Activated CD4-positive, alpha-beta T cell treated with anti-CD3 and anti-CD28 coated beads, Interleukin-2, amount 10 ng/mL, durations not matched to agents 7 days and 5 days (primary cell): ENCODE results near the gene ZNF235. TPM values are rescaled to one million over a fixed set of nuclear protein-coding genes. Genes with fewer than 3 reads are reported as not detected.
A peak's percentile ranks its signal among the peaks of the same experiment; 100 is the strongest.
"Not testable (repeated sequence)": the region's sequence is repeated elsewhere in the genome, so short reads cannot be mapped to it uniquely, and the experiment has no call there.

Experiments
- CTCF ChIA-PET: fragments of 350-600 bp; sonication (Branson Sonifier 250); formaldehyde crosslinking; loops from one replicate; lab custom pipeline; 2021; ENCODE audit warnings: antibody characterized with exemption; lab: Charles Lee
- POLR2A ChIA-PET: fragments of 350-600 bp; sonication (Branson Sonifier 250); formaldehyde crosslinking; loops from one replicate; lab custom pipeline; 2021; ENCODE audit warnings: antibody characterized with exemption; lab: Charles Lee
- DNase-seq: peaks from one replicate; pipeline ENCODE4 v3.0.0-alpha.2; 2020
- H3K27ac Mint-ChIP-seq: one replicate; pipeline ENCODE4 v1.8.0; 2021; ENCODE audit warnings: mild to moderate bottlenecking, moderate library complexity, mixed read lengths
- H3K27me3 Mint-ChIP-seq: one replicate; pipeline ENCODE4 v1.8.0; 2021; ENCODE audit warnings: mixed read lengths
- H3K36me3 Mint-ChIP-seq: one replicate; pipeline ENCODE4 v1.8.0; 2021; ENCODE audit warnings: low read depth, mixed read lengths
- H3K4me1 Mint-ChIP-seq: one replicate; pipeline ENCODE4 v1.8.0; 2021; ENCODE audit warnings: mixed read lengths
- H3K4me3 Mint-ChIP-seq: one replicate; pipeline ENCODE4 v1.8.0; 2021; ENCODE audit warnings: mild to moderate bottlenecking, moderate library complexity, mixed read lengths
- H3K9me3 Mint-ChIP-seq: one replicate; pipeline ENCODE4 v1.8.0; 2021; ENCODE audit warnings: mixed read lengths
- total RNA-seq, 2 experiments: library from RNA; stranded (reverse); gene quantifications; one replicate each; pipeline ENCODE4 v1.2.3, GENCODE V29; 2021

ZNF235 gene
- total RNA-seq, 2 experiments from 2014 or later = 4.9 to 5.5 TPM

DNA sequence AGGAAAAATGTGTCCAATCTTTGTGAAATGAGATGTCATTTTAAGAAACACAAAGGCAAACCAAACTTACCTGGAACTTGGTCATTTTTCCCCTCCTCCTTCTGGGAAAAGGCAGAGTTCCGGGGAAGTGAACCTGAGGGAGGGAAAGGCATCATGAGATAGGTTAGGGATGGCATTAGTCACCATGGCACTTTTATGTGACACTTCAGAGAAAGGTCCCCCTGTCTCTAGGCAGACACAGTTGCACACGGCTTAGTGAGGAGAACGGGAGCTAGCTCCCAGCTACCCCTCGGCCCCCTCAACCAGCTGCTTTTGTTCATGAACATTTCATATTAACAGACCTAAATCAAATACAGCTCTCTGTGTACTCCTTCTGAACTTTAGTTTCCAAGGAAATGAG is 1.5 kb downstream of the ZNF235 start:
- Mint-ChIP-seq H3K4me3 (peak overlapping the region; percentile 91), H3K9me3 (peaks cover 23% of the 10 kb centered on the region), H3K36me3 (peaks cover 33% of the 10 kb centered on the region), H3K27me3 (no peaks in the 10 kb centered on the region), H3K27ac (no peak overlapping the region), H3K4me1 (peaks cover 24% of the 10 kb centered on the region)
- ChIA-PET POLR2A (no interaction called here), CTCF (no interaction called here)
- DNase-seq = no peak

DNA sequence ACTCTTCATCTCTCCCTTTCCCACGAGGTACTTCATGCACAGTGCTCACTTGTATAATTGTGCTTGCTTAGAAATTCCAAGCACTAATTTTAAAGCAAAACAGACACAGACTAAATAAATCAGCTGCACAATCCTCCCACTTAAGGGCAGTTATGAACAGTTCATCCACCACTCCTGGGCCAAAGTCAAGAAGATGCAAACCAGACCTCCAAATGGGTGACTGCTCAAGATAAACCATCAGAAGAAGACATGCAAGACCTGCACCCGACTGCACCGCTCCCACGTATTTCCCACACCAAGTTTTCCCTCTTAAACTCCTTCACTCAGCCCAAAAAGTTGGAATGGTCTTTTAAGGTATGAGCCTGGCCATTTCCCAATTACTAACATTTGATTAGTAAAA is 19.9 kb downstream of the ZNF235 start:
- CTCF ChIA-PET = no interaction called here
- POLR2A ChIA-PET = no interaction called here
- H3K9me3 Mint-ChIP-seq = peaks cover 58% of the 10 kb centered on the region
- no peak overlapping the region for H3K27ac Mint-ChIP-seq
- no peaks in the 10 kb centered on the region for H3K27me3 Mint-ChIP-seq
- H3K36me3 Mint-ChIP-seq = peaks cover 35% of the 10 kb centered on the region
- H3K4me3 Mint-ChIP-seq = no peak overlapping the region
- H3K4me1 Mint-ChIP-seq = no peaks in the 10 kb centered on the region
- no peak for DNase-seq

DNA sequence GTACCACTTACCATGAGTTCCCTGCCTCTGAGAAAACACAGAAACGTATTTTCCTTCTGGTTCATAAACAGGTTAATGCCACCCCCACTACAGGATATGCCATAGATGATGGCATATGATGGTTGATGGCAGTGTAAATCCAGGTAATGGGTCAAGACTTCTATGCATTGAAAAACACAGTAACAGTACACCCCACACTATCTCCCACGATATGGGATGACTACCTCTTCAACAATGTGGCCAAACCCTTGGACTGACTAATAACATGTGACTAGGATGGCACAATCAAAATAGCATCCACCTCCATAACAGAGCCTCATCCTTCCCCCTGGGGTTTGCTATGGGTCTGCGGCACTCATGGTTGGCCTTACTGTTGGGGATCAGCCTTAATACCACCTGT is 22.0 kb downstream of the ZNF235 start:
- ChIA-PET POLR2A (no interaction called here), CTCF (interaction anchor here (0.6 kb wide), 2 partner anchors 921 to 994 kb away, joined by 3 read pairs; no protein-coding TSS in a partner anchor)
- no peak for DNase-seq
- Mint-ChIP-seq H3K9me3 (peaks cover 56% of the 10 kb centered on the region), H3K4me3 (no peak overlapping the region), H3K27me3 (no peaks in the 10 kb centered on the region), H3K27ac (no peak overlapping the region), H3K4me1 (no peaks in the 10 kb centered on the region), H3K36me3 (peaks cover 14% of the 10 kb centered on the region)

DNA sequence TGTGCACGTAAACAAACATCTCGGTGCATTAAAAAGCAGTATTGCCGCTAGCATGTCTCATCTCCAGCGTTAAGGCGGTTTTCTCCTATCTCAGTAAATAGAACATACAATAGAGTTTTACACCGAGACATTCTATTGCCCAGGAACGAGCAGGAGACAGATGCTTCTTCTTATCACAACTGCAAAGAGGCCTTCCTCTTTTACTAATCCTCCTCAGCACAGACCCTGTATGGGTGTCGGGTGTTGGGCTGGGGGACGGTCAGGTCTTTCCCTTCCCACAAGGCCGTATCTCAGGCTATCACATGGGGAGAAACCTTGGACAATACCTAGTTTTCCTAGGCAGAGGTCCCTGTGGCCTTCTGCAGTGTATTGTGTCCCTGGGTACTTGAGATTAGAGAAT is 23.9 kb downstream of the ZNF235 start:
- Mint-ChIP-seq H3K4me3 (no peak overlapping the region), H3K4me1 (no peaks in the 10 kb centered on the region), H3K36me3 (peaks cover 8% of the 10 kb centered on the region), H3K9me3 (peaks cover 53% of the 10 kb centered on the region), H3K27me3 (no peaks in the 10 kb centered on the region), H3K27ac (no peak overlapping the region)
- DNase-seq = no peak
- ChIA-PET POLR2A (no interaction called here), CTCF (no interaction called here)

DNA sequence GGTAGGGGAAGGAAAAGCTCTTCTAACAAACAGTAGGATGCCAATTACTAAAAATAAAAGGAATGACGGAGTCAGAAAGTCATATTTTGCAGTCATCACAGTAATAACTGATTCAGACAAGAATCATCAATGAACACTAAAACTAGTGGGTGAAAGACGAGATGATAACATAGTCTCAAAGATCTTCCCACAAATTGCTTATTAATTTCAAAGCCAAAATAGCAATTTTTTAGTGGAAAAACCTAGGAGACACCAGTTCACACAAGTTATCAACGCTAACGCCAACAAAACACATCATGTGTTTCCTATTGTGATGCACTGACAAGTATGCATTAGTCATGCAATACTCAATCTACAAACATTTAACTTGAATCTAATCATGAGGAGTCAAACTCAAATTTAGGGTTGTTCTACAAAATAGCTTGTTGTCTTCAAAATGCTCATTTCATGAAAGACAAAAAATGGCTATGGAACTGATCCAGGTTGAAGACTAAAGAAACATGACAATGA is 26.6 kb downstream of the ZNF235 start:
- POLR2A ChIA-PET = no interaction called here
- no peak overlapping the region for H3K27ac Mint-ChIP-seq
- H3K4me1 Mint-ChIP-seq = no peaks in the 10 kb centered on the region
- H3K27me3 Mint-ChIP-seq = no peaks in the 10 kb centered on the region
- H3K36me3 Mint-ChIP-seq = peaks cover 7% of the 10 kb centered on the region
- DNase-seq = no peak
- H3K9me3 Mint-ChIP-seq = peaks cover 61% of the 10 kb centered on the region
- CTCF ChIA-PET = no interaction called here
- no peak overlapping the region for H3K4me3 Mint-ChIP-seq

DNA sequence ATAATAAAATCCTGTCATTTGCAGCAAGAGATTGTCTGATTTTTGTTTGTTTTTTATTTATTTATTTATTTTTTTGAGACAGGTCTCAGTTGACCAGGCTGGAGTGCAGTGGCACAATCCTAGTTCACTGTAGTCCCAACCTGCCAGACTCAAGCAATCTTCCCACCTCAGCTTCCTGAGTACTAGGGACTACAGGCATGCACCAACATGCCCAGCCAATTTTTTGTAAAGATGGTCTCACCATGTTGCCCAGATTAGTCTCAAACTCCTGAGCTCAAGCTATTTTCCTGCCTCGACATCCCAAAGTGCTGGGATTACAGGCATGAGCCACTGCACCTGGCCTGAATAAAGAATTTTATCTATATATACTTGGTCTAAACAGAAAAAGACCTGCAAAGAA is 27.5 kb downstream of the ZNF235 start:
- H3K36me3 Mint-ChIP-seq = peaks cover 7% of the 10 kb centered on the region
- no peaks in the 10 kb centered on the region for H3K27me3 Mint-ChIP-seq
- H3K4me1 Mint-ChIP-seq = no peaks in the 10 kb centered on the region
- H3K4me3 Mint-ChIP-seq = no peak overlapping the region
- ChIA-PET POLR2A (no interaction called here), CTCF (no interaction called here)
- H3K9me3 Mint-ChIP-seq = peaks cover 64% of the 10 kb centered on the region
- DNase-seq = no peak
- H3K27ac Mint-ChIP-seq = no peak overlapping the region

DNA sequence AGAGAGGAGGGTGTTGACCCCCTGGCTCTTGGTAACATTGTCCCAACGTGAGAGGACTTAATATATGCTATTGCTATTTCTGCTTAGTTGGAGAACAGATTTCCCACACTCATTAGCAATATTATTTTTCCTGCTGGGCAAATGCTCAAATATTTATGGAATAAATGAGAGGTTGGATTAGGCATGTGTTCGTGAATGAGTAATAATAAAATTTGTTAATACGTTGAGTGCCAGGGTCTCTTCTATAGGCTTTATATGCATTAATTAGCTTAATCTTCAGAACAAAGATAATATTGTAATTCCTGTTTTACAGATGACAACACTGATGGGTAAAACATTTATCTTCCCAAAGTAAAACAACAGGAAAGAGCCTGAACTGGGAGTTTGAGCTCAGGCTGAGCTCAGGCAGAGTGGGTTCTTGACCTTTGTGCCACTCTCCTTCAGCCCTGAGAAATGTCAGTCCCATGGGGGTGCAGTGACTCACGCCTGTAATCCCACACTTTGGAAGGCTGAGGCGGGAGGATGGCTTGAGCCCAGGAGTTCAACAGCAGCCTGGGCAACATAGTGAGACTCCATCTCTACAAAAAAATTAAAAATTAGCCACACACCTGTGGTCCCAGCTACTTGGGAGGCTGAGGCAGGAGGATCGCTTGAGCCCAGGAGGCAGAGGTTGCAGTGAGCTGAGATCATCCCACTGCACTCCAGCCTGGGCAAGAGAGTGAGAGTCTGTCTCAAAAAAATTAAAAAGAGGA is 44.0 kb downstream of the ZNF235 start:
- no peaks in the 10 kb centered on the region for H3K27me3 Mint-ChIP-seq
- peaks cover 49% of the 10 kb centered on the region for H3K9me3 Mint-ChIP-seq
- H3K4me1 Mint-ChIP-seq = peaks cover 14% of the 10 kb centered on the region
- H3K27ac Mint-ChIP-seq = peak overlapping the region; percentile 47
- no peak overlapping the region for H3K4me3 Mint-ChIP-seq
- DNase-seq = no peak
- POLR2A ChIA-PET = interaction anchor here (0.6 kb wide), 1 partner anchor 210 kb away, joined by 4 read pairs; no protein-coding TSS in a partner anchor
- peaks cover 19% of the 10 kb centered on the region for H3K36me3 Mint-ChIP-seq
- CTCF ChIA-PET = interaction anchor here (1.3 kb wide), 1 partner anchor 14 kb away, joined by 3 read pairs; no protein-coding TSS in a partner anchor

DNA sequence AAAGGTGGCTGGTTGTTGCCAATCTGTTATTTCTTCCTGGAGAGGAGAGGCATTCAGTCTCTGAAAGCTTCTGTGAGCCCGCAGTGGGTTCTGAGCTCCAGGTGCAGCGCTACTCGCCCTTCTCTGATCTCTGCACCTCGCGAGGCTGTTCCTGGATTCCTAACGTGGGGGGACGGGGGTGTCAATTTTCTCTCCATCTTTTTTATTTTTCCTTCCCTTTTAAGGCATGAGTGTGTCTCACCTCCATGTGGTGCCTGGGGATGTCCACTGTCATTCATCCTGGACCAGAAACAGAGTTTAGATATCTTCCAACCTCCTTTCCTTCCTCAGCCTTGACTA is 44.5 kb downstream of the ZNF235 start:
- H3K27me3 Mint-ChIP-seq = no peaks in the 10 kb centered on the region
- no peak for DNase-seq
- H3K9me3 Mint-ChIP-seq = peaks cover 54% of the 10 kb centered on the region
- H3K27ac Mint-ChIP-seq = peak overlapping the region; percentile 47
- POLR2A ChIA-PET = no interaction called here
- H3K36me3 Mint-ChIP-seq = peaks cover 18% of the 10 kb centered on the region
- peaks cover 14% of the 10 kb centered on the region for H3K4me1 Mint-ChIP-seq
- CTCF ChIA-PET = no interaction called here
- H3K4me3 Mint-ChIP-seq = peak overlapping the region; percentile 61

DNA sequence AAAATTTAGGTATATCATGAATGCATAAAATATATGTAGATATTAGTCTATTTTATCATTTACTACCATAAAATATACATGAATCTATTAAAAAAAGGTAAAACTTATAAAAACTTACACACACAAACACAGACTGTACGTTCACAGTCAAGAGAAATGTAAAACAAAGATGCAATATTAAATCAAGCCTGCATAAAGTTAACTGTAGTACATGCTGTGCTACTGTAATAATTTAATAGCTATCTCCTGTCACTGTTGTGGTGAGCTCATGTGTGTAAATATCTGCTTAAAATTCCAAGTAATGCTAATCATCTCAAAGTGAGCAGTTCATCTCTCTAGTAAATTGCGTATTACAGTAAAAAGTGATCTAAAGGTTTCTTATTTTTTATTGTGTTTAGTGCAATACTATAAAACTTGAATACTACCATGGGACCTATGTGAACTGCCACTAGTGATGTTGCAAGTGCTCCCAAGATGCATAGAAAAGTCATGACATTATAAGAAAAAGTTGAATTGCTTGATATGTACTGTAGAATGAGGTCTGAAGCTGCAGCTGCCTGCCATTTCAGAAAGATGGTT is 45.9 kb downstream of the ZNF235 start:
- Mint-ChIP-seq H3K4me3 (no peak overlapping the region), H3K27me3 (no peaks in the 10 kb centered on the region), H3K4me1 (peaks cover 14% of the 10 kb centered on the region), H3K27ac (no peak overlapping the region), H3K36me3 (peaks cover 23% of the 10 kb centered on the region), H3K9me3 (peaks cover 63% of the 10 kb centered on the region)
- ChIA-PET POLR2A (no interaction called here), CTCF (interaction anchor here (0.6 to 0.7 kb wide), 3 partner anchors 40 to 1101 kb away, joined by 3 to 6 read pairs (median 3); no protein-coding TSS in a partner anchor)
- no peak for DNase-seq

DNA sequence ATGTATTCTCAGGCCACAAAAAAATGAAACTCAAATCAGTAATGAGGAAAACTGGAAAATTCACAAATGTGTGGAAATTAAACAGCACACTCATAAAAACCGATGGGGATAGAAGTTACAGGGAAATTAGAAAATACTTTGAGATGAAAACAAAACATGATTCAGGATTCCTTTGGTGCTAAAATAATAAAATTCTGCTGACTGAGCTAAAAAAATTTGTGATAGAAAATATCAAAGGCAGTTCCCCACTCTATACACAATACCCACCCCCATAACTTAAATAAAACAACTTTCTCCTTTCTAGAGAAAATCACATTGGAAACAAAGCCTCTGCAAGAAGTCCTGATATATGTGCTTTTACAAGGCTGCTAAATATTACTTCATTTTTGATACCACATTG is 46.7 kb downstream of the ZNF235 start:
- Mint-ChIP-seq H3K27ac (no peak overlapping the region), H3K27me3 (no peaks in the 10 kb centered on the region), H3K36me3 (peaks cover 23% of the 10 kb centered on the region), H3K9me3 (peaks cover 67% of the 10 kb centered on the region), H3K4me3 (no peak overlapping the region), H3K4me1 (peaks cover 14% of the 10 kb centered on the region)
- ChIA-PET POLR2A (no interaction called here), CTCF (no interaction called here)
- DNase-seq = no peak

DNA sequence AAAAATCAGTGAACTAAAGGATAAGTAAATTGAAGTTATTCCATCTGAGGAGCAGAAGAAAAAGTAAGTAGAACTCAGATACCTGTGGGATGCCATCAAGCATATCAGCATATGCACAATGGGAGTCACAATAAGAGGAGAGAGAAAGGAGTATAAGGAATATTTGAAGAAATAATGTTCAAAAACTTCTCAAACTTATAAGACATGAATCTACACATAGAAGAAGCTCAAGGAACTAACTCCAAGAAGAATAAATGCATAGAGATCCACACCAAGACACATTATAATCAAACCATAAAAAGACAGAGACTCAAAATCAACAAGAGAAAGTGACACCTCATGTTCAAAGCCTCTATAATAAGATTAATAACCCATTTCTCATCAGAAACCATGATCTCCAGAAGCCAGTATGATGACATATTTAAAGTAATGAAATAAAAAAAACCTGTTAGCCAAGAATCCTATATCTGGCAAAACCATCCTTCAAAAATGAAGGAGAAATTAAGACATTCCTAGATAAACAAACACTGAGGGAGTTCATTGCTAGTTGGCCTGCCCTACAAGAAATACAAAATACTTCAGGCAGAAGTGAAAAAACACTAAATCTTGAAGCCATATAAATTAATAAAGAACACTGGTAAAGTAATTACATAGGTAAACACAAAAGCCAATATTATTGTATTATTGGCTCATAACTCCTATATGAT is 49.0 kb downstream of the ZNF235 start:
- H3K36me3 Mint-ChIP-seq = peaks cover 28% of the 10 kb centered on the region
- CTCF ChIA-PET = no interaction called here
- POLR2A ChIA-PET = no interaction called here
- no peak overlapping the region for H3K27ac Mint-ChIP-seq
- H3K27me3 Mint-ChIP-seq = no peaks in the 10 kb centered on the region
- no peak for DNase-seq
- H3K4me1 Mint-ChIP-seq = peaks cover 14% of the 10 kb centered on the region
- H3K4me3 Mint-ChIP-seq = no peak overlapping the region
- H3K9me3 Mint-ChIP-seq = peaks cover 78% of the 10 kb centered on the region

DNA sequence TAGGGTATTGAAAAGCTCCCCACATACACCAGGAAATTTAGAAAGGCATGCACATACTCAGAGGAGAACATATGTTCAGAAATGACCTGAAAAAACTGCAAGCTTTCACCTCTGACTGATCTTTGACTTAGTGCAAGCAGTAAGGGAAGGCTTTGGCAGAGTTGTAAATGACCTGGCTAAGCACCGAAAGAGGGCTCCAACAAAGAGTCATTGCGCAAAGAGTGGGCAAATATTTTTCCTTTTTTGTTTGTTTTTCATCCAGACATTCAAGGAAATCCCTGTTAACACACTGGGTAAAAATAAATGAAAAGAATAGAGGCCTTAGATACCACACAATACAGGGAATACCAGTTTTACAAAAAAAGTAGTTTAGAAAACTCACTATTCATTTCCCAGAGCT is 50.3 kb downstream of the ZNF235 start:
- no peak for DNase-seq
- Mint-ChIP-seq H3K9me3 (peaks cover 80% of the 10 kb centered on the region), H3K4me3 (no peak overlapping the region), H3K27ac (no peak overlapping the region), H3K36me3 (peaks cover 26% of the 10 kb centered on the region), H3K4me1 (peaks cover 2% of the 10 kb centered on the region), H3K27me3 (no peaks in the 10 kb centered on the region)
- POLR2A ChIA-PET = no interaction called here
- CTCF ChIA-PET = no interaction called here

DNA sequence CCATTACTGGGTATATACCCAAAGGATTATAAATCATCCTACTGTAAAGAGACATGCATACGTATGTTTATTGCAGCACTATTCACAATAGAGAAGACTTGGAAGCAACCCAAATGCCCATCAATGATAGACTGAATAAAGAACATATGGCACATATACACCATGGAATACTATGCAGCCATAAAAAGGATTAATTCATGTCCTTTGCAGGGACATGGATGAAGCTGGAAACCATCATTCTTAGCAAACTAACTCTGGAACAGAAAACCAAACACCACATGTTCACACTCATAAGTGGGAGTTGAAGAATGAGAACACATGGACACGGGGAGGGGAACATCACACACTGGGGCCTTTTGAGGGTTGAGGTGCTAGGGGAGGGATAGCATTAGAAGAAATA is 51.4 kb downstream of the ZNF235 start:
- H3K27me3 Mint-ChIP-seq, H3K27ac Mint-ChIP-seq, H3K4me1 Mint-ChIP-seq, H3K4me3 Mint-ChIP-seq, DNase-seq, CTCF ChIA-PET: not testable (repeated sequence)
- Mint-ChIP-seq H3K9me3 (peaks cover 79% of the 10 kb centered on the region), H3K36me3 (peaks cover 29% of the 10 kb centered on the region)
- POLR2A ChIA-PET = interaction anchor here (0.6 kb wide), 1 partner anchor 269 kb away, joined by 5 read pairs; no protein-coding TSS in a partner anchor
